Measurements from ENCODE around the gene GNG4. TPM values are rescaled to one million over a fixed set of nuclear protein-coding genes. Genes with fewer than 3 reads are reported as not detected.

GNG4 gene
- total RNA-seq, 1 experiment from 2014 or later, result 3.5 TPM

- CTCF ChIA-PET, result no interaction called here
- Mint-ChIP-seq H3K36me3 (ENCODE audit: insufficient read depth, unreplicated experiment) (no peaks in the 10 kb centered on the region), H3K27me3 (ENCODE audit: insufficient read depth, unreplicated experiment) (peaks cover 2% of the 10 kb centered on the region), H3K4me3 (ENCODE audit: unreplicated experiment) (no peak overlapping the region), H3K9me3 (ENCODE audit: unreplicated experiment) (no peaks in the 10 kb centered on the region), H3K4me1 (ENCODE audit: low read depth, unreplicated experiment) (no peaks in the 10 kb centered on the region), H3K27ac (ENCODE audit: unreplicated experiment) (no peak overlapping the region)
- BruUV-seq (replicated peaks), result no TSS peak
- Histone ChIP-seq H3K4me3 (ENCODE audit: low read depth, low read length) (no peak overlapping the region), H3K9me3 (no peaks in the 10 kb centered on the region), H3K36me3 (ENCODE audit: control insufficient read depth, insufficient read depth, low read length) (no peaks in the 10 kb centered on the region), H3K4me1 (no peaks in the 10 kb centered on the region), H3K27me3 (replicated peaks; ENCODE audit: control insufficient read depth, insufficient read depth, low read length) (no peaks in the 10 kb centered on the region)
- intact Hi-C loops (cut with micrococcal nuclease; ENCODE audit: unreplicated experiment), result loop anchor here (5.0 kb wide), 1 partner anchor 91 kb away; no protein-coding TSS in a partner anchor
- DNase-seq, result no peak
- TF ChIP-seq CTCF (IDR thresholded peaks at IDR 0.05; ENCODE audit: insufficient read depth in 1 of 2, low read depth in 1 of 2, low read length in 1 of 2, severe bottlenecking in 1 of 2, unreplicated experiment in 1 of 2), result no peak
- POLR2A ChIA-PET, result no interaction called here
Observed at GRCh38 chr1:235510823-235511222, 138.8 kb downstream of the GNG4 start.

- intact Hi-C loops (cut with micrococcal nuclease; ENCODE audit: unreplicated experiment), result loop anchor here (10.0 kb wide), 3 partner anchors 357 to 893 kb away; partner anchors contain the start of genes IRF2BP2, LYST and TOMM20
- TF ChIP-seq CTCF (IDR thresholded peaks at IDR 0.05; ENCODE audit: insufficient read depth in 1 of 2, low read depth in 1 of 2, low read length in 1 of 2, severe bottlenecking in 1 of 2, unreplicated experiment in 1 of 2), result no peak
- no TSS peak for BruUV-seq (replicated peaks)
Observed at GRCh38 chr1:235507623-235508022, 142.0 kb downstream of the GNG4 start.

GRCh38 chr1:235504494-235505222, 144.9 kb downstream of the GNG4 start:
- peaks cover 17% of the 10 kb centered on the region for H3K4me1 ChIP-seq
- Mint-ChIP-seq H3K36me3 (ENCODE audit: insufficient read depth, unreplicated experiment) (peaks cover 17% of the 10 kb centered on the region), H3K4me3 (ENCODE audit: unreplicated experiment) (peak overlapping the region; percentile 100), H3K27ac (ENCODE audit: unreplicated experiment) (peak overlapping the region; percentile 100), H3K27me3 (ENCODE audit: insufficient read depth, unreplicated experiment) (peaks cover 2% of the 10 kb centered on the region), H3K9me3 (ENCODE audit: unreplicated experiment) (no peaks in the 10 kb centered on the region), H3K4me1 (ENCODE audit: low read depth, unreplicated experiment) (peaks cover 9% of the 10 kb centered on the region)
- no peaks in the 10 kb centered on the region for H3K9me3 ChIP-seq
- H3K4me3 ChIP-seq (ENCODE audit: low read depth, low read length), result peak overlapping the region; percentile 99
- DNase-seq, result peak; percentile 98 to 99
- BruUV-seq (replicated peaks), result TSS peak; percentile 84
- POLR2A ChIA-PET, result interaction anchor here (0.5 to 1.6 kb wide), 12 partner anchors 9 to 893 kb away, joined by 3 to 8 read pairs (median 4); partner anchors contain the start of gene TBCE
- peak; percentile 87 to 94 for TF ChIP-seq CTCF (IDR thresholded peaks at IDR 0.05; ENCODE audit: insufficient read depth in 1 of 2, low read depth in 1 of 2, low read length in 1 of 2, severe bottlenecking in 1 of 2, unreplicated experiment in 1 of 2)
- H3K36me3 ChIP-seq (ENCODE audit: control insufficient read depth, insufficient read depth, low read length), result no peaks in the 10 kb centered on the region
- CTCF ChIA-PET, result interaction anchor here (0.6 to 1.7 kb wide), 18 partner anchors 9 to 892 kb away, joined by 3 to 13 read pairs (median 4); no protein-coding TSS in a partner anchor
- no peaks in the 10 kb centered on the region for H3K27me3 ChIP-seq (replicated peaks; ENCODE audit: control insufficient read depth, insufficient read depth, low read length)
- intact Hi-C loops (cut with micrococcal nuclease; ENCODE audit: unreplicated experiment), result loop anchor here (1.0 to 10.0 kb wide), 7 partner anchors 137 to 890 kb away; partner anchors contain the start of genes ARID4B, GGPS1, IRF2BP2 and LYST

More at GRCh38 chr1:235507623-235508022, 142.0 kb downstream of the GNG4 start:
- Histone ChIP-seq H3K4me1 (peaks cover 2% of the 10 kb centered on the region), H3K9me3 (no peaks in the 10 kb centered on the region), H3K4me3 (ENCODE audit: low read depth, low read length) (no peak overlapping the region), H3K27me3 (replicated peaks; ENCODE audit: control insufficient read depth, insufficient read depth, low read length) (no peaks in the 10 kb centered on the region), H3K36me3 (ENCODE audit: control insufficient read depth, insufficient read depth, low read length) (no peaks in the 10 kb centered on the region)
- POLR2A ChIA-PET, result no interaction called here
- H3K9me3 Mint-ChIP-seq (ENCODE audit: unreplicated experiment), result no peaks in the 10 kb centered on the region
- DNase-seq, result no peak
- CTCF ChIA-PET, result no interaction called here
- peaks cover 17% of the 10 kb centered on the region for H3K36me3 Mint-ChIP-seq (ENCODE audit: insufficient read depth, unreplicated experiment)
- H3K27ac Mint-ChIP-seq (ENCODE audit: unreplicated experiment), result no peak overlapping the region
- peaks cover 4% of the 10 kb centered on the region for H3K4me1 Mint-ChIP-seq (ENCODE audit: low read depth, unreplicated experiment)
- no peak overlapping the region for H3K4me3 Mint-ChIP-seq (ENCODE audit: unreplicated experiment)
- peaks cover 2% of the 10 kb centered on the region for H3K27me3 Mint-ChIP-seq (ENCODE audit: insufficient read depth, unreplicated experiment)
